ENCODE measurements around the gene NME9.

NME9 gene

GRCh38 chr3:138259126-138259525, 70.5 kb downstream of the NME9 start:
- Histone ChIP-seq H3K36me3 (ENCODE audit: control insufficient read depth in 1 of 2, insufficient read depth in 2 of 2, low read length in 2 of 2) (peaks cover 0 to 16% of the 10 kb centered on the region in 2 donors), H3K27me3 (ENCODE audit: control insufficient read depth in 1 of 2, insufficient read depth in 2 of 2, low read length in 2 of 2) (no peaks in the 10 kb centered on the region), H3K4me3 (ENCODE audit: low read depth in 1 of 2, low read length in 2 of 2) (no peak overlapping the region), H3K9me3 (ENCODE audit: control insufficient read depth in 1 of 2, low read length in 2 of 2) (no peaks in the 10 kb centered on the region), H3K9ac (ENCODE audit: low read depth in 1 of 2, low read length in 2 of 2) (no peak overlapping the region), H3K4me1 (ENCODE audit: control insufficient read depth in 1 of 2, insufficient read depth in 2 of 2, low read length in 2 of 2) (no peaks in the 10 kb centered on the region), H3K27ac (ENCODE audit: low read depth, low read length) (no peak overlapping the region)

GRCh38 chr3:138257986-138258385, 71.7 kb downstream of the NME9 start:
- no peaks in the 10 kb centered on the region for H3K27me3 ChIP-seq (ENCODE audit: control insufficient read depth in 1 of 2, insufficient read depth in 2 of 2, low read length in 2 of 2)
- no peak overlapping the region for H3K4me3 ChIP-seq (ENCODE audit: low read depth in 1 of 2, low read length in 2 of 2)
- peaks cover 3 to 8% of the 10 kb centered on the region in 2 donors for H3K36me3 ChIP-seq (ENCODE audit: control insufficient read depth in 1 of 2, insufficient read depth in 2 of 2, low read length in 2 of 2)
- H3K4me1 ChIP-seq (ENCODE audit: control insufficient read depth in 1 of 2, insufficient read depth in 2 of 2, low read length in 2 of 2): no peaks in the 10 kb centered on the region
- H3K9ac ChIP-seq (ENCODE audit: low read depth in 1 of 2, low read length in 2 of 2): no peak overlapping the region
- no peaks in the 10 kb centered on the region for H3K9me3 ChIP-seq (ENCODE audit: control insufficient read depth in 1 of 2, low read length in 2 of 2)
- H3K27ac ChIP-seq (ENCODE audit: low read depth, low read length): no peak overlapping the region

- no peaks in the 10 kb centered on the region for H3K9me3 ChIP-seq (ENCODE audit: control insufficient read depth in 1 of 2, low read length in 2 of 2)
- no peaks in the 10 kb centered on the region for H3K27me3 ChIP-seq (ENCODE audit: control insufficient read depth in 1 of 2, insufficient read depth in 2 of 2, low read length in 2 of 2)
- H3K4me3 ChIP-seq (ENCODE audit: low read depth in 1 of 2, low read length in 2 of 2): no peak overlapping the region
- no peaks in the 10 kb centered on the region for H3K4me1 ChIP-seq (ENCODE audit: control insufficient read depth in 1 of 2, insufficient read depth in 2 of 2, low read length in 2 of 2)
- no peak overlapping the region for H3K9ac ChIP-seq (ENCODE audit: low read depth in 1 of 2, low read length in 2 of 2)
- H3K36me3 ChIP-seq (ENCODE audit: control insufficient read depth in 1 of 2, insufficient read depth in 2 of 2, low read length in 2 of 2): peaks cover 3 to 8% of the 10 kb centered on the region in 2 donors
- H3K27ac ChIP-seq (ENCODE audit: low read depth, low read length): no peak overlapping the region
Observed at GRCh38 chr3:138256022-138256421, 73.6 kb downstream of the NME9 start.

DNA sequence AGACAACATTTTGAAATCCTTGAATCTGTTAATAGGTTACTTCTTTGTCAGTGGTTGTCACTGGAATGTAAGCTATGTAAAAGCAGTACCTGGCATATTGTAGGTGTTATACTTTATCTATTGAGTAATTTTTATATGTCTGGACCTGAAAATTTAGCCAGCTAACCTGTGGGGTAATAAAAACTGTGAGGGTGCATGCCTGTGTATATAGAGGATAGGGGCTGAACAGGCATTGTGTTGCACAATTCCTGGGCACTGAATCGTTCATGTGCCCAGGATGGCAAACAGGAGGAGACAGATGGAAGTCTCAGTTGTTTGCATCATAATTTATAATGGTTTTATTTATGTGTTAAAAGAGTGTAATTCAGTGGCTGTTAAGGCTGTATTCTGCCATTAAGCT, 75.4 kb downstream of the NME9 start:
- no peaks in the 10 kb centered on the region for H3K4me1 ChIP-seq (ENCODE audit: control insufficient read depth in 1 of 2, insufficient read depth in 2 of 2, low read length in 2 of 2)
- H3K4me3 ChIP-seq (ENCODE audit: low read depth in 1 of 2, low read length in 2 of 2): no peak overlapping the region
- H3K27ac ChIP-seq (ENCODE audit: low read depth, low read length): no peak overlapping the region
- peaks cover 3 to 8% of the 10 kb centered on the region in 2 donors for H3K36me3 ChIP-seq (ENCODE audit: control insufficient read depth in 1 of 2, insufficient read depth in 2 of 2, low read length in 2 of 2)
- H3K9ac ChIP-seq (ENCODE audit: low read depth in 1 of 2, low read length in 2 of 2): no peak overlapping the region
- H3K27me3 ChIP-seq (ENCODE audit: control insufficient read depth in 1 of 2, insufficient read depth in 2 of 2, low read length in 2 of 2): no peaks in the 10 kb centered on the region
- no peaks in the 10 kb centered on the region for H3K9me3 ChIP-seq (ENCODE audit: control insufficient read depth in 1 of 2, low read length in 2 of 2)

DNA sequence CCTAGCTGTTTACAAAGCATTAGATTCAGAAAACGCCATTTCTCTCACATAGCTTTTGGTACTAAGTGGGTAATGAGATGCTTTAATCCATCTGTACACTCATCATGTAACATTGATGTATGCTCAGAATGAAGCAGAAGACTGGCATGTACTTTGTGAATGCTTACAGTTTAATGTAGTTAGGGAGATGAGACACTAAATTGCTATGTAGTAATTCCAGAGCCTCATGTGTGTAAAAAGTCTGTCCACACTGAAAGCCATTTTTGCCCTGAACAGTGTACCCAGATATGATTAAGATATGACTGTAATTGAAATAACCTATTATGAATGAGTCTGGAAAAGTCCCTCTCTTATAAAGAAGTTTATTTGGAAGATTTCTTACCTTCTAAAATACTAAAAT, 76.0 kb downstream of the NME9 start:
- no peaks in the 10 kb centered on the region for H3K27me3 ChIP-seq (ENCODE audit: control insufficient read depth in 1 of 2, insufficient read depth in 2 of 2, low read length in 2 of 2)
- H3K27ac ChIP-seq (ENCODE audit: low read depth, low read length): no peak overlapping the region
- H3K36me3 ChIP-seq (ENCODE audit: control insufficient read depth in 1 of 2, insufficient read depth in 2 of 2, low read length in 2 of 2): peaks cover 3% of the 10 kb centered on the region in 2 donors
- H3K4me3 ChIP-seq (ENCODE audit: low read depth in 1 of 2, low read length in 2 of 2): no peak overlapping the region
- H3K4me1 ChIP-seq (ENCODE audit: control insufficient read depth in 1 of 2, insufficient read depth in 2 of 2, low read length in 2 of 2): no peaks in the 10 kb centered on the region
- H3K9me3 ChIP-seq (ENCODE audit: control insufficient read depth in 1 of 2, low read length in 2 of 2): no peaks in the 10 kb centered on the region
- H3K9ac ChIP-seq (ENCODE audit: low read depth in 1 of 2, low read length in 2 of 2): no peak overlapping the region
